Measurements from ENCODE around the gene PPP2R5C. TPM values are rescaled to one million over a fixed set of nuclear protein-coding genes. Genes with fewer than 3 reads are reported as not detected.

Gene PPP2R5C
- total RNA-seq, 1 donor = 114 TPM

DNA sequence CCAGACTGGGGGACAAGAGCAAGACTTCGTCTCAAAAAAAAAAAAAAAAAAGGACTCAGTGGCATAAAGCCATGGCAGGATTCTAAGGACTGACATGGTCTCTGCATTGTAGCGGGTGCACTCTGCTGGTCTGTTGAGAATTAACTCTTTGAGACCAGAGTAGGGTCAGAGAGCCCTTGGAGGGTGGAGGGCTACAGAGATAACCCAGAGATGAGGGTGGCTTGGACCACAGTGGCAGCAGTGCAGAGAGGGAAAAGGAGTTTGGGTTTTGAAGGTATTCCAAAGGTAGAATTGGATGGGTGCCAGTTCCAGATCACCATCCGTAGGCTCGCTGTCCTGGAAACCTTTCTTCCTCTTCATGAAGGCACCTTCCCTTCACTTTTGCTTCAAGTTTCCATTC, 188.6 kb downstream of the PPP2R5C start:
- H3K4me3 ChIP-seq (ENCODE audit: low read depth, low read length) = no peak overlapping the region
- no peak for DNase-seq (ENCODE audit: low read depth)
- TF ChIP-seq, protein P1, sequence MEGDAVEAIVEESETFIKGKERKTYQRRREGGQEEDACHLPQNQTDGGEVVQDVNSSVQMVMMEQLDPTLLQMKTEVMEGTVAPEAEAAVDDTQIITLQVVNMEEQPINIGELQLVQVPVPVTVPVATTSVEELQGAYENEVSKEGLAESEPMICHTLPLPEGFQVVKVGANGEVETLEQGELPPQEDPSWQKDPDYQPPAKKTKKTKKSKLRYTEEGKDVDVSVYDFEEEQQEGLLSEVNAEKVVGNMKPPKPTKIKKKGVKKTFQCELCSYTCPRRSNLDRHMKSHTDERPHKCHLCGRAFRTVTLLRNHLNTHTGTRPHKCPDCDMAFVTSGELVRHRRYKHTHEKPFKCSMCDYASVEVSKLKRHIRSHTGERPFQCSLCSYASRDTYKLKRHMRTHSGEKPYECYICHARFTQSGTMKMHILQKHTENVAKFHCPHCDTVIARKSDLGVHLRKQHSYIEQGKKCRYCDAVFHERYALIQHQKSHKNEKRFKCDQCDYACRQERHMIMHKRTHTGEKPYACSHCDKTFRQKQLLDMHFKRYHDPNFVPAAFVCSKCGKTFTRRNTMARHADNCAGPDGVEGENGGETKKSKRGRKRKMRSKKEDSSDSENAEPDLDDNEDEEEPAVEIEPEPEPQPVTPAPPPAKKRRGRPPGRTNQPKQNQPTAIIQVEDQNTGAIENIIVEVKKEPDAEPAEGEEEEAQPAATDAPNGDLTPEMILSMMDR (IDR thresholded peaks at IDR 0.05; ENCODE audit: insufficient read depth, low read length) = no peak

DNA sequence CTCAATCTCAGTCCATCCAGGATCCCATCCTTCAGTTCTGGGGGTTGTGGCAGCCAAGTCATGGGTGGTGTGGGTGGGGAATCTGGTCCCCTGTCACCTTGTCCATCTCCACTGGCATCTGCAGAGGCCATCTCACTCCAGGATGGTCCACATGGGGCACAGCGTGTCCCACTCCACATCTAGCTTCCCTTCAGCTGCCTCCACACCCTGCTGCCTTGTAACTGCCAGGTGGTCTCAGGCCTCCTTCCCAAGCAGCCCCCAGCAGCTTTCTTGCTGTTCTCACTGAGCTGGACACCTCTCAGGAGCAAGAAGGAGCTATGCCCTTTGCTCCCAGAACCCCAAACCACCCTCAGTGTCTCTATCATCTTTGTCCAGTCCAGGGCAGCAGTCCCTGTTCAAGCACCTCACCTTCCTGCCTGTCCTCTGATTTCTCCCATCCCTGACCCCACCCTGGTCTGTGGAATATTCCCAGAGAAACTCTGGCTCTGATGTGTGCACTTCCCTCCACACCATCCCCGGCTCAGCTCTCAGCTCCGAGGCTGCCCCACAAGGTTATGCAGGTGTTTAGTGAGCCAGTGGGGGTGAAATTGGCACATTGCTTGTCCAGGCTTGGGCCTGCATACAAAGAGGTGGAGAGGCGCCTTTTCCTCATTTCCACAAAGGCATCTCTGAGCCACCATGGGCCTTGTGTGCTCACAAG, 189.2 kb downstream of the PPP2R5C start:
- no peak overlapping the region for H3K4me3 ChIP-seq (ENCODE audit: low read depth, low read length)
- no peak for DNase-seq (ENCODE audit: low read depth)
- TF ChIP-seq, protein P1 (IDR thresholded peaks at IDR 0.05; ENCODE audit: insufficient read depth, low read length) = no peak

DNA sequence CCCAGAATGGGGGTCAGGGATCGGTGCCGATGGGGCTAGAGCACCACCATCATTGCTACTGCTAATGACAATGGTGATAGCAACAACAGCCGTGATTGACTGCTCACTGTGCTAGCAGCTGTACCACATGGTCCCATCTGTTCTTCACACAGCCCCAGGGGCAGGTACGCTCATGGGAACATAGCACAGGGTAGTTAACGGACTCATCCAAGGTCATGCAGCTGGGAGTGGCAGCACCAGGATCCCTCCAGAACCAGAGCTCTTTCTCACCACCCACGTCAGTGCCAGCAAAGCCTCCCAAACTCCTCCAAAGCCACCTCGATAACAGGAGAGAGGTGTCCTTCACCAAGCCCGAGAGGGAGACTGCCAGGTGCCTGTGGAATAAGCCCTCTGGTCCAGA, 191.6 kb downstream of the PPP2R5C start:
- DNase-seq (ENCODE audit: low read depth) = no peak
- TF ChIP-seq, protein P1 (IDR thresholded peaks at IDR 0.05; ENCODE audit: insufficient read depth, low read length) = no peak
- H3K4me3 ChIP-seq (ENCODE audit: low read depth, low read length) = no peak overlapping the region

DNA sequence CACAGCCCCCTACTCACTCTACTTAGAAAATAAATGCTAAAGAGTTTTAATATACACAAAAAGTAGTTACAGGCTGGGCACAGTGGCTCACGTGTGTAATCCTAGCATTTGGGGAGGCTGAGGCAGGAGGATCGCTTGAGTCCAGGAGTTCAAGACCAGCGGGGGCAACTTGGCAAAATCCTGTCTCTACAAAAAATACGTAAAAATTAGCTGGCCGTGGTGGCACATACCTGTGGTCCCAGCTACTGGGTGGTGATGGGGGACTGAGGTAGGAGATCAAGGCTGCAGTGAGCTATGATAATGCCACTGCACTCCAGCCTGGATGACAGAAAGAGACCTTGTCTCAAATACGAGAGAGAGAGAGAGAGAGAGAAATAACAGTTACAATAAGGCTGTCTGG, 193.0 kb downstream of the PPP2R5C start:
- TF ChIP-seq, protein P1 (IDR thresholded peaks at IDR 0.05; ENCODE audit: insufficient read depth, low read length) = no peak
- no peak for DNase-seq (ENCODE audit: low read depth)

DNA sequence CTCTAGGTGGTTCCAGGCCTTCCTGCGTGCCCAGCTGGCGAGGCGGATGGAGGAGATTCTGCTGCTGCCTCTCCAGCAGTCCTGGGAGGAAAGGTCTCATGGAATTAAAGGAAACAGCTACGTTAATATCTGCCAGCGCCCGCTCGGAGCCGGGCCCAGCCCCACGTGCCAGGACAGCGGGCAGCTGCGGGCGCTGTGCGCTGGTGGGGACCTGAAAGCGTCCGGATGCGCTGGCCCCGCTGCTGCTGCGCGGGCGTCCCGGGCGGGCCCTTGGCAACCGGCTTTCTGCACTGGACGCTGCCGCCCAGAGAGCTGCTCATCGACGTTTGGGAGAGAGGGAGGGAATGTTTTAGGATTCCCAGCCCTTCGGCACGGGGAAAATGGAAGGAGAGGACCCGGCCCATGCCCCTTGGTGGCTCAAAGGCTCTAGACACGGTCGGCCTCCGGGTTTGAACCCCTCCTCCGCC, 194.2 kb downstream of the PPP2R5C start:
- TF ChIP-seq, protein P1 (IDR thresholded peaks at IDR 0.05; ENCODE audit: insufficient read depth, low read length) = no peak
- H3K4me3 ChIP-seq (ENCODE audit: low read depth, low read length) = no peak overlapping the region
- DNase-seq (ENCODE audit: low read depth) = no peak

More for the DNA sequence above, 193.0 kb downstream of the PPP2R5C start:
- H3K4me3 ChIP-seq (ENCODE audit: low read depth, low read length) = no peak overlapping the region

DNA sequence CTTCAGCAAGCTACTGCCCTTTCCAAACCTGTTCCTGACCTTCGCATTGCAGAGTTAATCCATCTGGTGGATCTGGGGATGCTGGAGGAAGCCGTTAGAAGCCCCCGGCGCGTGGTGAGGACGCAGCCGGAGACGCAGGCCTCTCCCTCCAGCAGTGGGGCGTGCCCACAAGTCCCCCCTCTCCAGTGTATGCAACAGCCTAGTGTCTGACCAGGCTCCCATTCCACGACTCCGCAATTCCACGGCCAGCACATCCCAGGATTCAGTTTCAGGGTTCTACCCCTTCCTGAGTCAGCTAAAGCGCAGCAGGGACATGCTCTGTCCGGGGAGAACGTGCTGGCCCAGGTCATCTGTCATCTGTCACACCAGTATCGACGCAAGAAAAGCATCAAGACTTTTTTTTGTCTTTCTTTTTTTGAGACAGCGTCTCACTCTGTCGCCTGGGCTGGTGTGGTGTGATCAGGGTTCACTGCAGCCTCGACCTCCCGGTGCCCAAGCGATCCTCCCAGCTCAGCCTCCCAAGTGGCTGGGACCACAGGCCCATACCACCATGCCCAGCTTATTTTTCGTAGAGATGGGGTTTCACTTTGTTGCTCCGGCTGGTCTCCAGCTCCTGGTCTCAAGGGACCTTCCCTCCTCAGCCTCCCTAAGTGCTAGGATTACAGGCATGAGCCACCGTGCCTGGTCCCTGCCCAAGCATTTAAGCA, 194.8 kb downstream of the PPP2R5C start:
- TF ChIP-seq, protein P1 (IDR thresholded peaks at IDR 0.05; ENCODE audit: insufficient read depth, low read length) = no peak
- H3K4me3 ChIP-seq (ENCODE audit: low read depth, low read length) = no peak overlapping the region
- DNase-seq (ENCODE audit: low read depth) = no peak

Measured in fibroblast of the aortic adventitia (primary cell).